22Rv1 (cell line): ENCODE measurements around the gene IQCE.

Source experiments
- CTCF ChIP-seq: fragments of 450-650 bp; IDR thresholded peaks from 2 replicates; pipeline ENCODE4 v1.5.1; 2017; ENCODE audit warnings: mild to moderate bottlenecking
- ZFX ChIP-seq: fragments of 450-650 bp; IDR thresholded peaks from 2 replicates; pipeline ENCODE4 v1.6.1; 2017; ENCODE audit warnings: antibody characterized with exemption, borderline replicate concordance

DNA sequence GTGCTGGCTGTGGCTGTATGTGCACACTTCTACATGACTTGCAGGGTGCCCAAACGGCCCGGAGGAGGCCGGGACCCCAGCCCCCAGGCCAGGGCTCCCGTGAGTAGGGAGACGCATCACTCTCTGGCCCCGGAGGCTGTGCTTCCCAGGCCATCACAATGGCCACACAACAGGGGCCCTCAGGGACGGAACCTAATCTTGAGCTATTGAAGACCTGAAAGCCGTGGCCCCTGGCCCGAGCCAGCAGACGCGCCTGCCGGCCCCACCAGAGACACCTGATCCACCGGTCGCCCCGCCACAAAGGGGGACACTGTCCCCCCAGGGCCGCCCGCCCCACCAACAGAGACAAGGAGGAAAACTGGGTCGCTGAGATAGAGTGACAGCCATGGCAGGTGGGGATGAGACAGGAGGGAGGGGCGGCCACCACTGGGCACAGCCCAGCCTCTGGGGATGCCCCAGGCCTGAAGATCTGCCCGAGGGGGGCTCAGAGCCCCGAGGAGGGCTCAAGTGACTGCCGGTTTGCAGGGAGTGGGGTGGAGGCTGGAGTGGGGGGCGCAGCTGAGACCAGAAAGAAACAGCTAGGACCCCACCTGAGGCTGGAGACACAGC, 49.4 kb upstream of the IQCE start:
- TF ChIP-seq CTCF (no peak), ZFX (no peak)
